Left kidney (tissue), 8 donors: ENCODE data around the gene NGFR. TPM values are rescaled to one million over a fixed set of nuclear protein-coding genes. Genes with fewer than 3 reads are reported as not detected.

Experiments
- DNase-seq: peaks from one replicate; pipeline ENCODE4 v3.0.0-alpha.2; 2013
- long read RNA-seq, 8 donors: transcript quantifications; one replicate each; lab custom pipeline, GENCODE V29; 2026
- polyA plus RNA-seq: library from polyadenylated mRNA; unstranded; fragments of 120-200 nt; gene quantifications from one replicate; pipeline ENCODE4 v1.2.1, GENCODE V29; 2013; ENCODE audit not compliant: insufficient read length

The NGFR gene
- 2.9 TPM for polyA plus RNA-seq
- long read RNA-seq, donor 1, partial matches to known transcripts, result 0 of 2 reads
- long read RNA-seq, donor 1, other reads (novel, unspliced or antisense), result 0 of 2 reads
- long read RNA-seq, donor 2, partial matches to known transcripts, result 0 of 1 reads
- long read RNA-seq, donor 2, other reads (novel, unspliced or antisense), result 0 of 1 reads
- long read RNA-seq, donor 3, result 0 reads
- long read RNA-seq, donor 4, result 0 reads
- long read RNA-seq, donor 5, partial matches to known transcripts, result 0 of 1 reads
- long read RNA-seq, donor 5, other reads (novel, unspliced or antisense), result 0 of 1 reads
- long read RNA-seq, donor 6, partial matches to known transcripts, result 0 of 2 reads
- long read RNA-seq, donor 6, other reads (novel, unspliced or antisense), result 0 of 2 reads
- long read RNA-seq, donor 7, result 0 reads
- long read RNA-seq, donor 8, result 0 reads

GRCh38 chr17:49494986-49495841 is at the start of gene NGFR:
TSS of gene NGFR (plus strand) at chr17:49495293. CDS start at chr17:49495418, 125 bp downstream.
- DNase-seq, result no peak

- DNase-seq, result no peak
These were observed 49.5 kb upstream of the NGFR start for GRCh38 chr17:49445591-49445990.

GRCh38 chr17:49447628-49448302 is 47.3 kb upstream of the NGFR start:
- DNase-seq, result no peak

GRCh38 chr17:49450181-49450580 is 44.9 kb upstream of the NGFR start:
- DNase-seq, result no peak

- DNase-seq, result no peak
These were observed 44.4 kb upstream of the NGFR start for GRCh38 chr17:49450735-49451134.

- DNase-seq, result no peak
These were observed 42.9 kb upstream of the NGFR start for GRCh38 chr17:49452201-49452600.

- DNase-seq, result no peak
These were observed 42.4 kb upstream of the NGFR start for GRCh38 chr17:49452661-49453060.

GRCh38 chr17:49454050-49454449 is 41.0 kb upstream of the NGFR start:
- no peak for DNase-seq

GRCh38 chr17:49455272-49455861 is 39.7 kb upstream of the NGFR start:
- DNase-seq, result no peak

- DNase-seq, result no peak
These were observed 38.7 kb upstream of the NGFR start for GRCh38 chr17:49456183-49456965.

GRCh38 chr17:49457564-49458535 is 37.2 kb upstream of the NGFR start:
- no peak for DNase-seq

GRCh38 chr17:49459401-49459984 is 35.6 kb upstream of the NGFR start:
- DNase-seq, result no peak

GRCh38 chr17:49460401-49460800 is 34.7 kb upstream of the NGFR start:
- DNase-seq, result no peak

GRCh38 chr17:49461580-49461979 is 33.5 kb upstream of the NGFR start:
- no peak for DNase-seq

- DNase-seq, result no peak
These were observed 31.0 kb upstream of the NGFR start for GRCh38 chr17:49464049-49464448.

- no peak for DNase-seq
These were observed 29.7 kb upstream of the NGFR start for GRCh38 chr17:49465331-49465903.

GRCh38 chr17:49466436-49466835 is 28.7 kb upstream of the NGFR start:
- DNase-seq, result no peak

GRCh38 chr17:49467175-49467574 is 27.9 kb upstream of the NGFR start:
- no peak for DNase-seq

- DNase-seq, result no peak
These were observed 26.2 kb upstream of the NGFR start for GRCh38 chr17:49468811-49469385.
